Lower leg skin (tissue), 3 donors: ENCODE data around the gene LGSN.

Experiments
- CTCF ChIP-seq, 3 donors: fragments of 450-650 bp; IDR thresholded peaks; one replicate each; pipeline ENCODE4 v1.5.1; 2016; ENCODE audit warnings: antibody characterized with exemption in 3 of 3, mild to moderate bottlenecking in 3 of 3, moderate library complexity in 2 of 3
- POLR2A ChIP-seq, 2 donors: fragments of 450-650 bp; IDR thresholded peaks; one replicate each; pipeline ENCODE4 v1.6.1; 2016 to 2017; ENCODE audit warnings: antibody characterized with exemption in 2 of 2, mild to moderate bottlenecking in 1 of 2, moderate library complexity in 1 of 2

GRCh38 chr6:63299667-63300066, 20.1 kb downstream of the LGSN start:
- TF ChIP-seq POLR2A (IDR thresholded peaks at IDR 0.05) = no peak
- TF ChIP-seq CTCF (IDR thresholded peaks at IDR 0.05) = no peak
